Fibroblast of mammary gland (primary cell): ENCODE data around the gene RBM15B.

Source experiments
- DNase-seq: peaks from one replicate; pipeline ENCODE4 v3.0.0-alpha.2; 2010; ENCODE audit warnings: low read depth
- H3K4me3 ChIP-seq: 2 replicates; pipeline ENCODE4 v1.5.1; 2011; ENCODE audit warnings: low read depth, mild to moderate bottlenecking, low read length, moderate library complexity; ENCODE audit not compliant: control insufficient read depth
- CTCF ChIP-seq: conservative IDR thresholded peaks from 2 replicates; pipeline ENCODE4 v1.5.1; 2011; ENCODE audit warnings: low read depth, low read length, inconsistent platforms; ENCODE audit not compliant: control insufficient read depth, insufficient read depth

The RBM15B gene

GRCh38 chr3:51397392-51397791 lies 6.3 kb downstream of the RBM15B start:
- DNase-seq, result no peak
- TF ChIP-seq CTCF, result no peak
- H3K4me3 ChIP-seq, result no peak overlapping the region

- no peak for TF ChIP-seq CTCF
- no peak overlapping the region for H3K4me3 ChIP-seq
- no peak for DNase-seq
Observed at GRCh38 chr3:51398595-51399310, 7.7 kb downstream of the RBM15B start.

GRCh38 chr3:51400166-51400565 lies 9.1 kb downstream of the RBM15B start:
- no peak overlapping the region for H3K4me3 ChIP-seq
- no peak for TF ChIP-seq CTCF
- DNase-seq, result no peak

- TF ChIP-seq CTCF, result no peak
- DNase-seq, result no peak
- no peak overlapping the region for H3K4me3 ChIP-seq
Observed at GRCh38 chr3:51401735-51402134, 10.7 kb downstream of the RBM15B start.

- DNase-seq, result no peak
- TF ChIP-seq CTCF, result no peak
- H3K4me3 ChIP-seq, result no peak overlapping the region
Observed at GRCh38 chr3:51403675-51404074, 12.6 kb downstream of the RBM15B start.

- DNase-seq, result no peak
- no peak overlapping the region for H3K4me3 ChIP-seq
- no peak for TF ChIP-seq CTCF
Observed at GRCh38 chr3:51408021-51408420, 16.9 kb downstream of the RBM15B start.

- no peak for DNase-seq
- H3K4me3 ChIP-seq, result no peak overlapping the region
- no peak for TF ChIP-seq CTCF
Observed at GRCh38 chr3:51408813-51409212, 17.7 kb downstream of the RBM15B start.
